ENCODE results near the gene NDUFS5.
"Not testable (repeated sequence)": the region's sequence is repeated elsewhere in the genome, so short reads cannot be mapped to it uniquely, and the experiment has no call there.

The NDUFS5 gene

DNA sequence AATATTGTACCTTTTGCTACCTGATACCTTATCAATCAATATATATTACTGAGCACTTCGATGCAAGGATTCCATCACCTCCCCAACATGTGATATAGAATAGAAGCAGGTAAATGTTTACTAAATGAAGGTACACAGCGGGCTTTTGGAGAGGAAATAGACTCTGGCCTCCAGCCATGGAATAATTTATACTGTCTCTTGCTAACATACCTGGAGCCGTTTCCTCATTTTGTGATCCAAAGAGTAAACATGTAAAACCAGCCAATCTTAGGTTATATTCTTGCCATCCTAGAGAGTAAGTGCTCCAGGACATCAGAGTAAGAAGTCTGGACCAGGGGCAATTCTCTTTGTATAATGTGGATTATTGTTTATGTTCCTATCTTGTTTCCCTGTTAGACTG lies 39.4 kb downstream of the NDUFS5 start:
- DNase-seq = peak; percentile 4

DNA sequence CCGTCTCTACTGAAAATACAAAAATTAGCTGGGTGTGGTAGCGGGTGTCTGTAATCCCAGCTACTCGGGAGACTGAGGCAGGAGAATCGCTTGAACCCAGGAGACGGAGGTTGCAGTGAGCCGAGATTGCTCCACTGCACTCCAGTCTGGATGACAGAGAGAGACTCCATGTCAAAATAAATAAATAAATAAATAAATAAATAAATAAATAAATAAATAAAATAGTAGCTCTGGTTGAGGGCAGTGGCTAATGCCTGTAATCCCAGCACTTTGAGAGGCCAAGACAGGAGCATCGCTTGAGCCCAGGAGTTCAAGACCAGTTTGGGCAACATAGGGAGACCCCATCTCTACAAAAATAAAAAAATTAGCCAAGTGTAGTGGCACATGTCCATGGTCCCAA lies 42.1 kb downstream of the NDUFS5 start:
- DNase-seq = not testable (repeated sequence)

DNA sequence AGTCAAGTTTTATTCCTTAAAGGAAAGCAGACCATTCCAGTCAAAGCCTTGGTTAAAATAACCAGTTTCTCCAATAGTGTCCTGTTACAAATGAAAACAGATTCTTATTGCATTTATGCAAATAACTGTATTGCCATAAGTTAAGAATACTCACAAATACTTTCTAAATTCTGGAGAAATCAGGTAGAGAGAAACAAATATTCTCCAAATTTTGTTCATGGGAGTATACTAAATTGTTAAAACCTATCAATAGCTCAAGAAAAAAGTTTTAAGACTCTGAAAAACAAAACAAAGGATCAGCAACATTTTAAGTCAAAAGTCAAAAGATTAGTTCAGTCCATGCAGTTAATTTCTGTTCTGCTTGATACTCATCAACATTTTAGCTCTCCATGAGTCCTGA lies 45.4 kb downstream of the NDUFS5 start:
- not testable (repeated sequence) for DNase-seq

DNA sequence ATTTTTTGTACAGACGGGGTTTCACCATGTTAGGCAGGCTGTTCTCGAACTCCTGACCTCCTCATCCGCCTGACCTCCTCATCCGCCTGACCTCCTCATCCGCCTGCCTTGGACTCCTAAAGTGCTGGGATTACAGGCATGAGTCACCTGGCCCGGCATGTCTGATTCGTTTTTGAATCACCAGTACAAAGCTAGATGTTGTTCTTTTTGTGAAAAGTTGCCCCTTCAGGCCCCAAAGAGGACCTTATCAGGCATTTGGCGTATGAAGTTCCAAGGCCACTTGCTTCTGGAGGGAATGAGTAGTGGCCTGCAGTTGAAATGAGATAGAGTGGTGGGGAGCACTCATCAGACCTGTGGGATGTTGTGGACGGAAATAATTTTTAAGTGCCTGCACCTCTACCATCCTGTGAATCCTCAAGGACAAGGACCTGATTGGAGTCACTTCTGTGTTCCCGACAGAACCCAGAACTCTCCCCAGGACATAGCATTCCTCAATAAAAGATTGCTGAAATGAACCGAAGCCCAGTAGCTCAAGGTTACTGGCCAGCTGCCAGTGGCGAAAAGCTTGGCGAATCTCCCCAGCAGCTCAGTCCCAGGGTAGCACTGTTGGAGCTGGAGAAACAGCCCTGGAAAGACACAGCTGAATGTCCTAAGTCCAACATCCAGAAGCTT lies 50.1 kb downstream of the NDUFS5 start:
- DNase-seq = no peak

DNA sequence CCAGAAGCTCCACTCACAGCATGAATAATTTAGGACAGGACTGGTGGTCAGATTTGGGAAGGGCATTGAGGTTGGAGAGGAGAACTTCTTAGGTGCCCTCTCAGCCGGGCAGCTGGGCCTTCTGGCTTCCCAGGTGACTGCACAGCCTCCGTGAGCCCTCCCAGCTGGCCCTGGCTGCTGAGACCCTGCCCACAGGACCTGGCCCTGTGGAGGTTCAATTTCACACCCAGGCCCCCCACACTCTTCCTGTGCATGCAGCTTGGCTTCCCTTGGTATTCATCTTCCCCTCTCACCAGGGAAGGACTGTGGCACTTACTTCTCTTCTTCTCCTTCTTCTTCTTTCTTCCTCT lies 50.6 kb downstream of the NDUFS5 start:
- no peak for DNase-seq

DNA sequence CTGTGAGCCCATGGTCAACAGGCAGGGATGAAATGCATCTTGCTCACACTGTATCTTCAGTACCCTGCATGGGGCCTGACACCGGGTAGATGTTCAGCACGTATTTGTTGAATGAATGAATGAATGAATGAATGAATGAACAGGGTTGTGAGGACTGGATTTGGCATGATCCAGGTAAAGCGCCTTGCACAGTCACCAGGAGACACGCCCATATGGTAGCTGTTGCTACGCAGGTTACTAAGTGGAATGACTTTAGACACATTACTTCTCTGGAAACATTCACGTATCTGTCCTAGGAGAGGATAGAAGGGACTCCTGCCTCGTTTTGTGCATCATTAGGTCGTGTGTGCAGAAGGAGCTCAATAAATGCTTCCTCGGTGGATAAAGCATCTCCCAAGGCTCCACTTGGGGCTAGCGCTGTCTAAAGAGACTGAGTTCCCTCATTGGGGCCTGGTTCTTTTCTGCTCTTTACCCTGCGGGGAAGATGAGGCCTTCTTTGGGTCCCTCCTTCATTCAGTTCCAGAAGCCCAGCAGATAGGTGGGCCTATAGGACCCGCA lies 54.2 kb downstream of the NDUFS5 start:
- DNase-seq = no peak

DNA sequence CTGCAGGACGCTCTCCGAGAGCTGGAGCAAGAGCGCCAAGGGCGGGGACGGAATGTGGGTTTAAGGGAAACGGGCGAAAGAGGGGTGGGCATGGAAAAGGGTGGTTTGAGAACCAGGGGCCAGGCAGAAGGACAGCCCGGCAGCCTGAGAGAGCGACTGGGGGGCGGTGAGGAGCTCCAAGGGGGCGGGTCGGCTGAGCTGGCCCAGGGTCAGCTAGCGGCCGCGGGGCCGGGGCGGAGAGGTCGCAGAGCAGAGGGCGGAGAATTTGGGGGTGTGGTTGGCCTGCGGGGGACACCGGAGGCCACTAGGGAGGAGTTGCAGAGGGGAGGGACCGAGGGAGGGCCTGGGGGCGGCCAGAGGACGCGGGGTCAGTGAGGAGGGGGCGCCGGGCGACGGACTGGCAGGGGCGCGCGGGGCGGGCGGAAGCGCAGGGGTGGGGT lies 54.7 kb downstream of the NDUFS5 start:
- DNase-seq = no peak

DNA sequence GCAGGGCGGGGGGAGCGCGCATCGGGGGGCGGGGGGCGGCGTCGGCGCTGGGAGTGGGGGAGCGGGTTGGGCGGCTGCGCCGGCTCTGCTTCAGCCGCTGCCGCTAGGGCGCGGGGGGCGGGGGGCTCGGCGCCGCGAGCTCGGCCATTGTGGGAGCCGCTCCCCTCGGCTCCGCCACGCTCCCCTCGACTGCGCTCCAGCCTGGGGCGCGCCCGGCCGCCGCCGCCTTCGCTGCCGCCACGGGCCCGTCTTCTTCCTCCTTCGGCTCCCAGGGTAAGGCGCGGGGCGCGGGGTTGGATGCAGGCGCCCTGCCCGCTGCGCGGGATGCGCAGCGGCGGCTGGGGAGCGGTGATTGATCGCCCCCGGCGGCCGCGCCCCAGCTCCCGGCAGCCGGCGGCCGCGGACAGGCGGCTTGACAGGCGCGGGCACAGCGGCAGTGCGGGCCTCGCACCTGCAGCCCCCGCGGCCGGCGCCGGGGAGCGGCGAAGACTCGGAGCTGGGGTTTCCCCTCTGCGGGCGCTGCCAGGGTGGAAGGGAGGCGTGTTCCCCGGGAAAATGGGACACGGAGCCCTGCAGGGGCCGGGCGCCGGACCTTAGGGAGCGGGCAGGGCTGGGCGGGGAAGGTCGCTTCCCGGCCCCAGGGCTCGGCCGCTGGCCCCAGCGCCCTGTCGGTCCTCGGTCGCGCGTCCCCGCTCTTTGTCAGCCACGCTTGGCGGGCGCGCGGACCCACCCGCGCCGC lies 55.3 kb downstream of the NDUFS5 start:
- DNase-seq = peak; percentile 20

DNA sequence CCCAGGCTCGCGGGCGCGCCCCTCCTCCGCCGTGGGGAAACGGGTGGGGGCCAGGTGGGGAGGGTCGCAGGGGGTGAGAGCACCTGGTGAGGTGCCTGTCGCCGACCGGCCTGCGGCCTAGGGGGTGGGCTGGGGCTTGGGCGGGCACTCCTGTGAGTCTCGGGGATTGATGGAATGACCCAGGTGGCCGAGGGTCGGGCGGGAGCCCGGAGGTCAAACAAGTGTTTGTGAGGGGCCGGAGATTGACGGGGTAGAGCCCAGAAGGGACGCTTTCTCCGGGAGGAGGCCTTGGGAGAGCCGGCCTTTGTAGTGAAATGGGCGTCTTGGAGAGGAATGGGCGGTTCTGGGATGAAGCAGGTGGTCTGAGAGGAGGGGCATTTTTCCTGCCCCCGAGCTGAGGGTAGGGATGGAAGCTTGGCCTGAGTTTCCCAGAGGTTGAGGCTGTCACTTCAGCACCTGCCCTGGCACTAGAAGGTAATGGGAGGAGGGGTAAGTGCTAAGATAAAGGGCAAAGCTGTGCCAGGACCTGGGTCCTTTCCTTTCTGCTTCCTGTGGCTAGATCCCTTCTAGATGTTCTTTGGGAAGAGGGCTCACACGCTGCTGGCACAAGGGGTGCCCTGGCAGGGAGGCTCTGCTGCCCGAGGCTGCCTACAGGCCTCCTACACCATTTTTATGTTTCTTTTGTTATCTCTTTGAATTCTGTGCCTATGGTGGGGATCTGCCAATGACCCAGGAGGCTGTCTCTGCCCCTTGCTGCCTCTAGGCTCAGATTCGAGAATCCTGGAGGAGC lies 56.1 kb downstream of the NDUFS5 start:
- peak; percentile 24 for DNase-seq

DNA sequence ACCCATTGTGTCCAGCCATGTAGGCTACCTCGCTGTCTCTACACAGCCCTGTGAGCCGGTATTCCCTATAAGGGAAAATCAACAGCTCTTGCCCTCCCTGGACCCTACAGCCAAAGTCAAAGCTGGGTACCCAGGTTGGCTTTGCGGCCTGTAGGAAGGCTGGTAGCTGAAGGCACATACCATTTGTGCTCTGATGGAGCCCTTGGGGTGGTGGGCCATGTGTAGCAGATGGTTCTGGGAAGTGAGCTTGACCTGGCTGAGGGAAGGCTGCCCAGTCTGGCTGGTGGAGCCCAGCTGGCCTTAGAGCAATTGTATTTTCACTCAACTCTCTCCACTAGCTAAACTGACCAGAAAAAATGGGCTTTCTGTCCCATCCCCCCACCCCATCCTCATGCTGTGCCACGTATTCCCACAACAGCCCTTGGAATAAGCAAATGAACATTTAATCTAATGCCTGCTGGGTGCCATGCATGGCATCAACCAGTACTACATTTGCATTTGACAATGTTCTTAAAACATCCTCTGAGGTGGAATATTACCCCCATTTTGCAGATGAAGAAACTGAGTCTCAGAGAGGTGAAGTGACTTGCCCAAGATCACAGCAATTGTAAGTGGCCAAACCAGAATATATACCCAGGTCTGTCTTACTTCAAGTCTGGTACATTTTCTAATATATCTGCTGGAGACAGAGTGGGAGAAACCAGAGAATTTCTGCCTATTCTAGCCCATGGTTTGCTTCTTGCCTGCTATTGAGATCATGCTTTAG lies 56.8 kb downstream of the NDUFS5 start:
- no peak for DNase-seq

DNA sequence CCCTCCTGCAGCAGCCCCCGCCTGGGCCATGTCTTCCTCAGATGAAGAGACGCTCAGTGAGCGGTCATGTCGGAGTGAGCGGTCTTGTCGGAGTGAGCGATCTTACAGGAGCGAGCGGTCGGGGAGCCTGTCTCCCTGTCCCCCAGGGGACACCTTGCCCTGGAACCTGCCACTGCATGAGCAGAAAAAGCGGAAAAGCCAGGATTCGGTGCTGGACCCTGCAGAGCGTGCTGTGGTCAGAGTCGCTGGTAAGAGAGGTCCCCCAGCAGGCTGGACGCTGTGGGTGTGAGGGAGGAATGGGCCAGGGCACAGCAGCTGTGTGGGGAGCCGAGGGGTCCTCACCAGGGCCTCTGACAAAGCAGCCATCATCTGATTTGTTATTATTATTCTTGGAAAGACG lies 58.0 kb downstream of the NDUFS5 start:
- no peak for DNase-seq
